SK-N-SH (cell line): ENCODE results near the gene STX7.

Source experiments
- ELF1 ChIP-seq: IDR thresholded peaks from 2 replicates; pipeline ENCODE4 v1.4.0; 2012
- EP300 ChIP-seq, 2 experiments: IDR thresholded peaks; 2 replicates each; pipeline versions ENCODE4 v1.4.0 to v1.6.1; 2012; ENCODE audit warnings: borderline replicate concordance in 1 of 2, low read depth in 1 of 2, low read length in 1 of 2
- FOXM1 ChIP-seq: IDR thresholded peaks from 2 replicates; pipeline ENCODE4 v1.4.0; 2012; ENCODE audit warnings: low read depth, mild to moderate bottlenecking
- NRF1 ChIP-seq: IDR thresholded peaks from 2 replicates; pipeline ENCODE4 v1.6.1; 2012; ENCODE audit warnings: low read depth, mild to moderate bottlenecking, low read length
- RAD21 ChIP-seq: IDR thresholded peaks from 2 replicates; pipeline ENCODE4 v1.6.1; 2012; ENCODE audit warnings: mild to moderate bottlenecking, low read length
- RCOR1 ChIP-seq: fragments of 150-350 bp; IDR thresholded peaks from 2 replicates; pipeline ENCODE4 v1.6.1; 2017; ENCODE audit warnings: antibody characterized with exemption, low read length
- RFX5 ChIP-seq: IDR thresholded peaks from 2 replicates; pipeline ENCODE4 v1.6.1; 2012; ENCODE audit warnings: mild to moderate bottlenecking, improper control_type of control experiment, low read length
- SMC3 ChIP-seq: IDR thresholded peaks from 2 replicates; pipeline ENCODE4 v1.6.1; 2012; ENCODE audit warnings: low read depth, low read length, improper control_type of control experiment
- TAF1 ChIP-seq: IDR thresholded peaks from 2 replicates; pipeline ENCODE4 v1.6.1; 2012; ENCODE audit warnings: low read depth, mild to moderate bottlenecking, low read length, moderate library complexity, borderline replicate concordance
- TEAD4 ChIP-seq: IDR thresholded peaks from 2 replicates; pipeline ENCODE4 v1.4.0; 2012; ENCODE audit warnings: mild to moderate bottlenecking, borderline replicate concordance; ENCODE audit not compliant: insufficient read depth
- USF2 ChIP-seq: fragments of 150-350 bp; IDR thresholded peaks from 2 replicates; pipeline ENCODE4 v1.6.1; 2017; ENCODE audit warnings: antibody characterized with exemption, low read length, low read depth, borderline replicate concordance
- ZBTB33 ChIP-seq: IDR thresholded peaks from 2 replicates; pipeline ENCODE4 v1.4.0; 2012; ENCODE audit warnings: low read depth, borderline replicate concordance
- TF ChIP-seq, protein P1 (sequence below): fragments of 200-600 bp; sonication (generic); IDR thresholded peaks from 2 replicates; pipeline ENCODE4 v1.6.1; 2017; ENCODE audit warnings: antibody characterized with exemption, mild to moderate bottlenecking, moderate library complexity

DNA sequence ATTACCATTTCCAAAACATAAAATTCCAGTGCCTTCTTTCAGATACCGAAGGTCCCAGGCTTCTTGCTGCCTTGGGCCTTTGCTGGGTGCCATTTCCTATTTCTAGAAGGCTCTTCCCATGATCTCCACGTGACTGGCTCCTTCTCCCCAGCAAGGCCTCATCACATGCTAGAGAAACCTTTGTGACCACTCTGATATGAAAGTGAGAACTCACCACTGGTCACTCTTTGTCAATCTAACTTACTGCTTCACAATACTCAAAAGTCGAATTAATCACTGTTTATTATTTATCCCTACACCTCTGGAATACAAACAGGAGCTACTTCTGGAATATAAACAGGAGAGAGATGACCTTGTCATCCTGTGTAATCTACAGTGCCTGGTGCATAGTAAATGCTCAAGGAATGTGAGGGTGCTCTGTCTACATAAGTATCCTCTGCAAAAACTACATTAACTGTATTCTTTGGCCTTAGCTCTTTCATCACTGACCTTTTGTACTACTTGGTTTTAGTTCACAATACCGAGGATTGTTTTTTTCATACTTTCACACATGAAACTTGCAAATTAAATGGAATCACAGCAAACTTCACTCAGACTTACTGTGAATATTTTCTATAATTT lies 1.6 kb downstream of the STX7 start:
- TF ChIP-seq RFX5 (no peak), RCOR1 (no peak), NRF1 (no peak), FOXM1 (no peak), RAD21 (no peak), TEAD4 (no peak), TAF1 (no peak), ELF1 (no peak), SMC3 (no peak), EP300 (IDR thresholded peaks at IDR 0.05; ENCODE audit: borderline replicate concordance in 1 of 2, low read depth in 1 of 2, low read length in 1 of 2) (no peak), USF2 (no peak), ZBTB33 (no peak)
- TF ChIP-seq, protein P1, sequence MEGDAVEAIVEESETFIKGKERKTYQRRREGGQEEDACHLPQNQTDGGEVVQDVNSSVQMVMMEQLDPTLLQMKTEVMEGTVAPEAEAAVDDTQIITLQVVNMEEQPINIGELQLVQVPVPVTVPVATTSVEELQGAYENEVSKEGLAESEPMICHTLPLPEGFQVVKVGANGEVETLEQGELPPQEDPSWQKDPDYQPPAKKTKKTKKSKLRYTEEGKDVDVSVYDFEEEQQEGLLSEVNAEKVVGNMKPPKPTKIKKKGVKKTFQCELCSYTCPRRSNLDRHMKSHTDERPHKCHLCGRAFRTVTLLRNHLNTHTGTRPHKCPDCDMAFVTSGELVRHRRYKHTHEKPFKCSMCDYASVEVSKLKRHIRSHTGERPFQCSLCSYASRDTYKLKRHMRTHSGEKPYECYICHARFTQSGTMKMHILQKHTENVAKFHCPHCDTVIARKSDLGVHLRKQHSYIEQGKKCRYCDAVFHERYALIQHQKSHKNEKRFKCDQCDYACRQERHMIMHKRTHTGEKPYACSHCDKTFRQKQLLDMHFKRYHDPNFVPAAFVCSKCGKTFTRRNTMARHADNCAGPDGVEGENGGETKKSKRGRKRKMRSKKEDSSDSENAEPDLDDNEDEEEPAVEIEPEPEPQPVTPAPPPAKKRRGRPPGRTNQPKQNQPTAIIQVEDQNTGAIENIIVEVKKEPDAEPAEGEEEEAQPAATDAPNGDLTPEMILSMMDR = no peak
